Measurements from ENCODE around the gene DRAXIN.

The DRAXIN gene

GRCh38 chr1:11738783-11739182, 47.3 kb downstream of the DRAXIN start:
- DNase-seq: no peak

GRCh38 chr1:11740258-11741192, 49.0 kb downstream of the DRAXIN start:
- DNase-seq: no peak

GRCh38 chr1:11741482-11741881, 50.0 kb downstream of the DRAXIN start:
- DNase-seq: no peak

- no peak for DNase-seq
Measured at GRCh38 chr1:11741919-11742558, 50.5 kb downstream of the DRAXIN start.

GRCh38 chr1:11744287-11744686, 52.8 kb downstream of the DRAXIN start:
- DNase-seq: no peak

GRCh38 chr1:11746092-11746491, 54.6 kb downstream of the DRAXIN start:
- no peak for DNase-seq

- DNase-seq: no peak
Measured at GRCh38 chr1:11746795-11747487, 55.4 kb downstream of the DRAXIN start.

GRCh38 chr1:11748294-11749202, 57.0 kb downstream of the DRAXIN start:
- no peak for DNase-seq

GRCh38 chr1:11749203-11749689, 57.7 kb downstream of the DRAXIN start:
- DNase-seq: no peak

GRCh38 chr1:11749996-11750395, 58.5 kb downstream of the DRAXIN start:
- DNase-seq: no peak

- DNase-seq: no peak
Measured at GRCh38 chr1:11751087-11751486, 59.6 kb downstream of the DRAXIN start.

GRCh38 chr1:11752359-11753088, 61.0 kb downstream of the DRAXIN start:
- DNase-seq: no peak

GRCh38 chr1:11753555-11754208, 62.2 kb downstream of the DRAXIN start:
- DNase-seq: no peak

GRCh38 chr1:11757047-11757446, 65.5 kb downstream of the DRAXIN start:
- DNase-seq: no peak

- no peak for DNase-seq
Measured at GRCh38 chr1:11759791-11760190, 68.3 kb downstream of the DRAXIN start.

GRCh38 chr1:11761285-11761684, 69.8 kb downstream of the DRAXIN start:
- DNase-seq: no peak

- no peak for DNase-seq
Measured at GRCh38 chr1:11761988-11762406, 70.5 kb downstream of the DRAXIN start, which contains the start of gene C1orf167. C1orf167 (plus strand) TSS chr1:11762193; CDS start chr1:11764401, 2,208 bp downstream.

- DNase-seq: no peak
Measured at GRCh38 chr1:11764115-11764514, 72.6 kb downstream of the DRAXIN start.

- no peak for DNase-seq
Measured at GRCh38 chr1:11764519-11764918, 73.0 kb downstream of the DRAXIN start.

GRCh38 chr1:11765661-11766428, 74.3 kb downstream of the DRAXIN start:
- DNase-seq: no peak
